ENCODE data around the gene CCNDBP1. TPM values are rescaled to one million over a fixed set of nuclear protein-coding genes. Genes with fewer than 3 reads are reported as not detected.

CCNDBP1 gene
- 63.6 and 81.7 TPM in 2 replicates for polyA plus RNA-seq (2012; rRNA removed)
- 79.4 and 82.9 TPM in 2 replicates for polyA plus RNA-seq (2012; cell fraction: cytosol; rRNA removed)
- 56.2 and 70.6 TPM in 2 replicates for polyA plus RNA-seq (2012; cell fraction: nucleus; rRNA removed)

GRCh38 chr15:43185157-43186002 lies at the start of gene CCNDBP1:
CCNDBP1 (plus strand) TSS chr15:43185403; CDS start chr15:43185499, 96 bp downstream.
- POLR2A ChIA-PET = interaction anchor here (0.6 to 0.9 kb wide), 2 partner anchors 122 to 260 kb away, joined by 3 read pairs; no protein-coding TSS in a partner anchor
- TF ChIP-seq RFX5 (IDR thresholded peaks at IDR 0.05; ENCODE audit: low read length) (peak; percentile 43; the same call in 1 of the 2 replicates), SMC3 (IDR thresholded peaks at IDR 0.05; ENCODE audit: low read depth, low read length) (peak; percentile 19; the same call in 1 of the 2 replicates), EZH2phosphoT487 (IDR thresholded peaks at IDR 0.05; ENCODE audit: borderline replicate concordance, low read depth) (no peak), IRF3 (IDR thresholded peaks at IDR 0.05; ENCODE audit: low read depth, low read length) (no peak), MEF2A (IDR thresholded peaks at IDR 0.05; ENCODE audit: borderline replicate concordance, low read depth) (no peak), CHD2 (IDR thresholded peaks at IDR 0.05; ENCODE audit: low read length, partially characterized antibody) (peak; percentile 62), YY1 (IDR thresholded peaks at IDR 0.05; ENCODE audit: low read depth) (no peak), NFIC (IDR thresholded peaks at IDR 0.05; ENCODE audit: borderline replicate concordance) (no peak), JUND (IDR thresholded peaks at IDR 0.05) (no peak), MAX (IDR thresholded peaks at IDR 0.05; ENCODE audit: low read depth) (peak; percentile 87), GATA2 (CRISPR knock-in tag; IDR thresholded peaks at IDR 0.05) (peak; percentile 47), SIN3A (IDR thresholded peaks at IDR 0.05; ENCODE audit: borderline replicate concordance, low read depth, low read length) (peak; percentile 90), TEAD4 (IDR thresholded peaks at IDR 0.05; ENCODE audit: borderline replicate concordance, insufficient read depth) (no peak), MXI1 (IDR thresholded peaks at IDR 0.05; ENCODE audit: low read depth, low read length) (peak; percentile 92), TCF12 (IDR thresholded peaks at IDR 0.05) (no peak), ZBTB33 (IDR thresholded peaks at IDR 0.05; ENCODE audit: borderline replicate concordance, low read depth) (no peak), USF2 (IDR thresholded peaks at IDR 0.05; ENCODE audit: borderline replicate concordance, low read depth, low read length) (no peak), FOXJ3 (CRISPR knock-in tag; IDR thresholded peaks at IDR 0.05) (no peak; the same call in 1 of the 2 replicates), CTCF (IDR thresholded peaks at IDR 0.05) (peak; percentile 59), POLR2AphosphoS5 (IDR thresholded peaks at IDR 0.05; ENCODE audit: low read depth, low read length) (peak; percentile 82), FOXM1 (IDR thresholded peaks at IDR 0.05; ENCODE audit: low read depth) (no peak), GABPA (IDR thresholded peaks at IDR 0.05; ENCODE audit: low read depth) (peak; percentile 71)

More at GRCh38 chr15:43185157-43186002, at the start of gene CCNDBP1:
- peak; percentile 97 for DNase-seq
- H3K4me1 ChIP-seq (ENCODE audit: control insufficient read depth in 1 of 2, insufficient read depth in 2 of 2, low read depth in 1 of 2, low read length in 1 of 2) = peaks cover 0 to 10% of the 10 kb centered on the region in 2 experiments; a peak in 3 of 4 replicates
- H3K9me3 ChIP-seq = no peaks in the 10 kb centered on the region
- H4K20me1 ChIP-seq (ENCODE audit: insufficient read depth) = no peaks in the 10 kb centered on the region
- peaks cover 21% of the 10 kb centered on the region; the same call in 1 of the 2 replicates for H3K79me2 ChIP-seq (ENCODE audit: insufficient read depth)
- CTCF ChIA-PET = interaction anchor here (0.6 to 4.1 kb wide), 9 partner anchors 10 to 259 kb away, joined by 3 to 44 read pairs (median 5); no protein-coding TSS in a partner anchor
- peak within 1 kb of the TSS; percentile 47 to 89 for H3K27ac ChIP-seq (ENCODE audit: low read depth in 2 of 2, low read length in 1 of 2)
- peak within 1 kb of the TSS; percentile 75 to 88 for H3K4me3 ChIP-seq (ENCODE audit: low read depth in 2 of 2, low read length in 1 of 2)
- H3K27me3 ChIP-seq (ENCODE audit: insufficient read depth) = no peaks in the 10 kb centered on the region
- peak within 1 kb of the TSS; percentile 81 for H3K4me2 ChIP-seq
- peak within 1 kb of the TSS; percentile 59 for H3K9ac ChIP-seq
- 6% methylated on average over 23 of the region's 69 CpGs for WGBS (ENCODE audit: low lambda C conversion rate)
- H3K9me2 ChIP-seq = no peaks in the 10 kb centered on the region
- H2AFZ ChIP-seq (ENCODE audit: low read depth) = peak within 1 kb of the TSS; percentile 92
- peaks cover 16 to 23% of the 10 kb centered on the region in 2 experiments for H3K36me3 ChIP-seq (replicated peaks in 1 of 2; ENCODE audit: control insufficient read depth in 1 of 2, insufficient read depth in 2 of 2, low read length in 1 of 2)
- H3F3A ChIP-seq (replicated peaks; ENCODE audit: insufficient read depth) = peaks cover 20% of the 10 kb centered on the region
